ENCODE measurements around the gene SHISA2. TPM values are rescaled to one million over a fixed set of nuclear protein-coding genes. Genes with fewer than 3 reads are reported as not detected.
A peak's percentile ranks its signal among the peaks of the same experiment; 100 is the strongest.
"Not testable (repeated sequence)": the region's sequence is repeated elsewhere in the genome, so short reads cannot be mapped to it uniquely, and the experiment has no call there.

SHISA2 gene
- total and polyA plus RNA-seq, 2 experiments from 2014 or later, result 1.1 to 1.8 TPM

DNA sequence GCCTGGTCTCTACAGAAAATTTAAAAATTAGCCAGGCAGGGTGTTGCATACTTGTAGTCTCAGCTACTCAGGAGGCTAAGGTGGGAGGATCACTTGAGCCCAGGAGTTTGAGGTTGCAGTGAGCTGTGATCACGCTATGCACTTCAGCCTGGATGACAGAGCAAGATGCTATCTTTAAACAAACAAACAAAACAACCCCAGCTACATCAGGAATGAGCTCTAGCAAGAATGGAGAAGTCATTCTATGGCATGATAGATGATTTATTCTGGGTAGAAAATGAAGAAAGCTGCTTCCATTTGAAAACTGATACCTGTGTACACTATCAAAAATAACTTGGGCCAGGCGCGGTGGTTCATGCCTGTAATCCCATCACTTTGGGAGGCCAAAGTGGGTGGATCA lies 15.8 kb upstream of the SHISA2 start:
- Histone ChIP-seq H3K9me3 (ENCODE audit: low read depth) (no peaks in the 10 kb centered on the region), H3K4me3 (no peak overlapping the region), H2AFZ (no peak overlapping the region), H3K9me2 (replicated peaks; ENCODE audit: insufficient read depth) (no peaks in the 10 kb centered on the region), H3K4me2 (no peak overlapping the region), H3K27ac (no peak overlapping the region), H3K4me1 (ENCODE audit: insufficient read depth) (no peaks in the 10 kb centered on the region), H3K36me3 (replicated peaks; ENCODE audit: insufficient read depth, low read depth) (no peaks in the 10 kb centered on the region), H3K27me3 (no peaks in the 10 kb centered on the region), H4K20me1 (ENCODE audit: insufficient read depth, poor library complexity, severe bottlenecking) (no peaks in the 10 kb centered on the region), H3K79me2 (no peaks in the 10 kb centered on the region)
- TF ChIP-seq, protein P1, sequence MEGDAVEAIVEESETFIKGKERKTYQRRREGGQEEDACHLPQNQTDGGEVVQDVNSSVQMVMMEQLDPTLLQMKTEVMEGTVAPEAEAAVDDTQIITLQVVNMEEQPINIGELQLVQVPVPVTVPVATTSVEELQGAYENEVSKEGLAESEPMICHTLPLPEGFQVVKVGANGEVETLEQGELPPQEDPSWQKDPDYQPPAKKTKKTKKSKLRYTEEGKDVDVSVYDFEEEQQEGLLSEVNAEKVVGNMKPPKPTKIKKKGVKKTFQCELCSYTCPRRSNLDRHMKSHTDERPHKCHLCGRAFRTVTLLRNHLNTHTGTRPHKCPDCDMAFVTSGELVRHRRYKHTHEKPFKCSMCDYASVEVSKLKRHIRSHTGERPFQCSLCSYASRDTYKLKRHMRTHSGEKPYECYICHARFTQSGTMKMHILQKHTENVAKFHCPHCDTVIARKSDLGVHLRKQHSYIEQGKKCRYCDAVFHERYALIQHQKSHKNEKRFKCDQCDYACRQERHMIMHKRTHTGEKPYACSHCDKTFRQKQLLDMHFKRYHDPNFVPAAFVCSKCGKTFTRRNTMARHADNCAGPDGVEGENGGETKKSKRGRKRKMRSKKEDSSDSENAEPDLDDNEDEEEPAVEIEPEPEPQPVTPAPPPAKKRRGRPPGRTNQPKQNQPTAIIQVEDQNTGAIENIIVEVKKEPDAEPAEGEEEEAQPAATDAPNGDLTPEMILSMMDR (IDR thresholded peaks at IDR 0.05; ENCODE audit: poor library complexity), result no peak
- TF ChIP-seq EZH2 (IDR thresholded peaks at IDR 0.05; ENCODE audit: borderline replicate concordance), result no peak
- TF ChIP-seq EZH2phosphoT487 (IDR thresholded peaks at IDR 0.05; ENCODE audit: low read depth, severe bottlenecking, unreplicated experiment), result no peak
- no peak for DNase-seq (ENCODE audit: low spot score)
- 87% methylated on average over 3 of the region's 3 CpGs for WGBS (ENCODE audit: low lambda C conversion rate, missing lambda C conversion rate)

GRCh38 chr13:26066492-26066891 lies 14.7 kb upstream of the SHISA2 start:
- H3K4me1 ChIP-seq (ENCODE audit: insufficient read depth); H3K4me2 ChIP-seq; H3K27me3 ChIP-seq; H3K36me3 ChIP-seq (replicated peaks; ENCODE audit: insufficient read depth, low read depth); H3K9me3 ChIP-seq (ENCODE audit: low read depth); H3K9me2 ChIP-seq (replicated peaks; ENCODE audit: insufficient read depth); H3K27ac ChIP-seq; H4K20me1 ChIP-seq (ENCODE audit: insufficient read depth, poor library complexity, severe bottlenecking); H3K4me3 ChIP-seq; H3K79me2 ChIP-seq; H2AFZ ChIP-seq; DNase-seq (ENCODE audit: low spot score): not testable (repeated sequence)
- 84% methylated on average over 7 of the region's 7 CpGs for WGBS (ENCODE audit: low lambda C conversion rate, missing lambda C conversion rate)

- Histone ChIP-seq H3K36me3 (replicated peaks; ENCODE audit: insufficient read depth, low read depth) (no peaks in the 10 kb centered on the region), H3K27me3 (peaks cover 9% of the 10 kb centered on the region), H3K27ac (no peak overlapping the region), H3K79me2 (no peaks in the 10 kb centered on the region), H3K9me3 (ENCODE audit: low read depth) (no peaks in the 10 kb centered on the region), H3K4me2 (no peak overlapping the region), H4K20me1 (ENCODE audit: insufficient read depth, poor library complexity, severe bottlenecking) (no peaks in the 10 kb centered on the region), H3K9me2 (replicated peaks; ENCODE audit: insufficient read depth) (no peaks in the 10 kb centered on the region), H2AFZ (no peak overlapping the region), H3K4me1 (ENCODE audit: insufficient read depth) (no peaks in the 10 kb centered on the region), H3K4me3 (no peak overlapping the region)
- TF ChIP-seq EZH2phosphoT487 (IDR thresholded peaks at IDR 0.05; ENCODE audit: low read depth, severe bottlenecking, unreplicated experiment), result no peak
- TF ChIP-seq, protein P1 (IDR thresholded peaks at IDR 0.05; ENCODE audit: poor library complexity), result peak; percentile 91
- TF ChIP-seq EZH2 (IDR thresholded peaks at IDR 0.05; ENCODE audit: borderline replicate concordance), result no peak
- 56% methylated on average over 5 of the region's 5 CpGs for WGBS (ENCODE audit: low lambda C conversion rate, missing lambda C conversion rate)
- peak; percentile 66 for DNase-seq (ENCODE audit: low spot score)
Observed at GRCh38 chr13:26062853-26063444, 11.1 kb upstream of the SHISA2 start.

- H3K4me2 ChIP-seq, result no peak overlapping the region
- TF ChIP-seq, protein P1 (IDR thresholded peaks at IDR 0.05; ENCODE audit: poor library complexity), result no peak
- TF ChIP-seq EZH2 (IDR thresholded peaks at IDR 0.05; ENCODE audit: borderline replicate concordance) (no peak), EZH2phosphoT487 (IDR thresholded peaks at IDR 0.05; ENCODE audit: low read depth, severe bottlenecking, unreplicated experiment) (no peak)
- H3K9me2 ChIP-seq (replicated peaks; ENCODE audit: insufficient read depth), result no peaks in the 10 kb centered on the region
- no peaks in the 10 kb centered on the region for H3K4me1 ChIP-seq (ENCODE audit: insufficient read depth)
- 78% methylated on average over 6 of the region's 6 CpGs for WGBS (ENCODE audit: low lambda C conversion rate, missing lambda C conversion rate)
- peaks cover 9% of the 10 kb centered on the region for H3K27me3 ChIP-seq
- peak; percentile 16 for DNase-seq (ENCODE audit: low spot score)
- H3K36me3 ChIP-seq (replicated peaks; ENCODE audit: insufficient read depth, low read depth), result no peaks in the 10 kb centered on the region
- H3K9me3 ChIP-seq (ENCODE audit: low read depth), result no peaks in the 10 kb centered on the region
- H3K79me2 ChIP-seq, result no peaks in the 10 kb centered on the region
- no peak overlapping the region for H3K27ac ChIP-seq
- no peaks in the 10 kb centered on the region for H4K20me1 ChIP-seq (ENCODE audit: insufficient read depth, poor library complexity, severe bottlenecking)
- H2AFZ ChIP-seq, result no peak overlapping the region
- H3K4me3 ChIP-seq, result no peak overlapping the region
Observed at GRCh38 chr13:26061947-26062346, 10.1 kb upstream of the SHISA2 start.

All from hepatocyte (in vitro differentiated cells).